DND-41 (cell line): ENCODE results near the gene FAM171A1.
"Not testable (repeated sequence)": the region's sequence is repeated elsewhere in the genome, so short reads cannot be mapped to it uniquely, and the experiment has no call there.

Experiments
- ATAC-seq: fragments of 200-7000 bp; cut with Tn5 transposase; 3 replicates; pipeline ENCODE4 v1.9.1; 2021; ENCODE audit warnings: low read depth; ENCODE audit not compliant: insufficient read depth
- DNase-seq: peaks from one replicate; pipeline ENCODE4 v3.0.0-alpha.2; 2020
- H2AFZ ChIP-seq: 2 replicates; pipeline ENCODE4 v1.6.0; 2012; ENCODE audit warnings: low read depth, low read length
- H3K27ac ChIP-seq: 2 replicates; pipeline ENCODE4 v1.5.1; 2012; ENCODE audit warnings: low read length, inconsistent platforms
- H3K27me3 ChIP-seq: fragments of 200-600 bp; sonication (generic); 2 replicates; pipeline ENCODE4 v1.6.0; 2012; ENCODE audit warnings: low read length, mild to moderate bottlenecking, inconsistent platforms; ENCODE audit not compliant: insufficient read depth, poor library complexity
- H3K36me3 ChIP-seq: 2 replicates; pipeline ENCODE4 v1.5.1; 2012; ENCODE audit warnings: low read length, inconsistent platforms; ENCODE audit not compliant: insufficient read depth
- H3K4me1 ChIP-seq: 2 replicates; pipeline ENCODE4 v1.5.1; 2012; ENCODE audit warnings: mild to moderate bottlenecking, low read length; ENCODE audit not compliant: insufficient read depth
- H3K4me2 ChIP-seq: 2 replicates; pipeline ENCODE4 v1.6.0; 2012; ENCODE audit warnings: mild to moderate bottlenecking, moderate library complexity, low read length, inconsistent platforms; ENCODE audit not compliant: insufficient read depth
- H3K4me3 ChIP-seq, 2 experiments: fragments of 200-600 bp in 1 of 2; shearing (Covaris generic) in 1 of 2; 2 replicates each; pipeline ENCODE4 v1.5.1; 2012 to 2016; ENCODE audit warnings: inconsistent platforms in 2 of 2, low read length in 2 of 2, mild to moderate bottlenecking in 2 of 2, low read depth in 1 of 2, moderate library complexity in 1 of 2
- H3K79me2 ChIP-seq: 2 replicates; pipeline ENCODE4 v1.6.0; 2012; ENCODE audit warnings: low read length, inconsistent platforms; ENCODE audit not compliant: insufficient read depth
- H3K9ac ChIP-seq: 2 replicates; pipeline ENCODE4 v1.6.0; 2012; ENCODE audit warnings: low read depth, mild to moderate bottlenecking, inconsistent platforms, low read length, moderate library complexity
- H3K9me3 ChIP-seq: 2 replicates; pipeline ENCODE4 v1.5.1; 2012; ENCODE audit warnings: low read length, moderate library complexity, mild to moderate bottlenecking, inconsistent platforms; ENCODE audit not compliant: insufficient read depth, severe bottlenecking
- H4K20me1 ChIP-seq: 2 replicates; pipeline ENCODE4 v1.6.0; 2012; ENCODE audit warnings: low read length; ENCODE audit not compliant: insufficient read depth
- EZH2 ChIP-seq: IDR thresholded peaks from 3 replicates; pipeline ENCODE4 v1.6.1; 2012; ENCODE audit warnings: borderline replicate concordance, low read depth, mild to moderate bottlenecking, moderate library complexity, low read length, inconsistent platforms; ENCODE audit not compliant: severe bottlenecking
- TF ChIP-seq, protein P1 (sequence below): IDR thresholded peaks from 2 replicates; pipeline ENCODE4 v1.5.1; 2012; ENCODE audit warnings: borderline replicate concordance, low read length, moderate library complexity, mild to moderate bottlenecking; ENCODE audit not compliant: poor library complexity, severe bottlenecking; ENCODE audit errors: extremely low read depth

FAM171A1 gene

DNA sequence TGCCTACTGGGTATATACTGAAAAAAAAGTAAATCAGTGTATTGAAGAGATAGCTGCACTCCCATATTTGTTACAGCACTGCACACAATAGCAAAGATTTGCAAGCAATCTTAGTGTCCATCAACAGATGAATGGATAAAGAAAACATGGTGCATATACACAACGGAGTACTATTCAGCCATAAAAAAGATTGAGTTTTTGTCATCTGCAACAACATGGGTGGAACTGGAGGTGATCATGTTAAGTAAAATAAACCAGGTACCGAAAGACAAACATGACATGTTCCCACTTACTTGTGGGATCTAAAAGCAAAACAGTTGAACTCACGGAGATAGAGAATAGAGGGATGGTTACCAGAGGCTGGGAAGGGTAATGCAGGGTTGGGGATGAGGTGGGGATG is 34.2 kb upstream of the FAM171A1 start:
- H3K9me3 ChIP-seq: no peaks in the 10 kb centered on the region
- H3K9ac ChIP-seq: no peak overlapping the region
- DNase-seq: no peak
- H3K36me3 ChIP-seq: no peaks in the 10 kb centered on the region
- no peak for ATAC-seq
- H3K27me3 ChIP-seq: no peaks in the 10 kb centered on the region
- no peaks in the 10 kb centered on the region for H3K4me1 ChIP-seq
- no peak overlapping the region for H3K27ac ChIP-seq
- no peaks in the 10 kb centered on the region for H3K79me2 ChIP-seq
- TF ChIP-seq, protein P1, sequence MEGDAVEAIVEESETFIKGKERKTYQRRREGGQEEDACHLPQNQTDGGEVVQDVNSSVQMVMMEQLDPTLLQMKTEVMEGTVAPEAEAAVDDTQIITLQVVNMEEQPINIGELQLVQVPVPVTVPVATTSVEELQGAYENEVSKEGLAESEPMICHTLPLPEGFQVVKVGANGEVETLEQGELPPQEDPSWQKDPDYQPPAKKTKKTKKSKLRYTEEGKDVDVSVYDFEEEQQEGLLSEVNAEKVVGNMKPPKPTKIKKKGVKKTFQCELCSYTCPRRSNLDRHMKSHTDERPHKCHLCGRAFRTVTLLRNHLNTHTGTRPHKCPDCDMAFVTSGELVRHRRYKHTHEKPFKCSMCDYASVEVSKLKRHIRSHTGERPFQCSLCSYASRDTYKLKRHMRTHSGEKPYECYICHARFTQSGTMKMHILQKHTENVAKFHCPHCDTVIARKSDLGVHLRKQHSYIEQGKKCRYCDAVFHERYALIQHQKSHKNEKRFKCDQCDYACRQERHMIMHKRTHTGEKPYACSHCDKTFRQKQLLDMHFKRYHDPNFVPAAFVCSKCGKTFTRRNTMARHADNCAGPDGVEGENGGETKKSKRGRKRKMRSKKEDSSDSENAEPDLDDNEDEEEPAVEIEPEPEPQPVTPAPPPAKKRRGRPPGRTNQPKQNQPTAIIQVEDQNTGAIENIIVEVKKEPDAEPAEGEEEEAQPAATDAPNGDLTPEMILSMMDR: no peak
- no peak for TF ChIP-seq EZH2
- no peaks in the 10 kb centered on the region for H4K20me1 ChIP-seq
- H2AFZ ChIP-seq: no peak overlapping the region
- no peak overlapping the region for H3K4me2 ChIP-seq
- no peak overlapping the region for H3K4me3 ChIP-seq

GRCh38 chr10:15401382-15401781 is 30.3 kb upstream of the FAM171A1 start:
- no peaks in the 10 kb centered on the region for H3K9me3 ChIP-seq
- no peaks in the 10 kb centered on the region for H3K27me3 ChIP-seq
- DNase-seq: no peak
- no peak overlapping the region for H2AFZ ChIP-seq
- H3K4me2 ChIP-seq: no peak overlapping the region
- no peaks in the 10 kb centered on the region for H3K36me3 ChIP-seq
- no peak overlapping the region for H3K27ac ChIP-seq
- no peak for ATAC-seq
- H3K9ac ChIP-seq: no peak overlapping the region
- H3K4me3 ChIP-seq: no peak overlapping the region
- H3K4me1 ChIP-seq: no peaks in the 10 kb centered on the region
- no peaks in the 10 kb centered on the region for H3K79me2 ChIP-seq
- TF ChIP-seq, protein P1: no peak
- no peak for TF ChIP-seq EZH2
- H4K20me1 ChIP-seq: no peaks in the 10 kb centered on the region

- ATAC-seq, H4K20me1 ChIP-seq, H3K4me1 ChIP-seq, H3K4me2 ChIP-seq, H3K79me2 ChIP-seq, H2AFZ ChIP-seq, H3K27me3 ChIP-seq, H3K9ac ChIP-seq, DNase-seq, H3K4me3 ChIP-seq, H3K27ac ChIP-seq, H3K36me3 ChIP-seq, H3K9me3 ChIP-seq: not testable (repeated sequence)
Observed at GRCh38 chr10:15400461-15400860, 29.4 kb upstream of the FAM171A1 start.

DNA sequence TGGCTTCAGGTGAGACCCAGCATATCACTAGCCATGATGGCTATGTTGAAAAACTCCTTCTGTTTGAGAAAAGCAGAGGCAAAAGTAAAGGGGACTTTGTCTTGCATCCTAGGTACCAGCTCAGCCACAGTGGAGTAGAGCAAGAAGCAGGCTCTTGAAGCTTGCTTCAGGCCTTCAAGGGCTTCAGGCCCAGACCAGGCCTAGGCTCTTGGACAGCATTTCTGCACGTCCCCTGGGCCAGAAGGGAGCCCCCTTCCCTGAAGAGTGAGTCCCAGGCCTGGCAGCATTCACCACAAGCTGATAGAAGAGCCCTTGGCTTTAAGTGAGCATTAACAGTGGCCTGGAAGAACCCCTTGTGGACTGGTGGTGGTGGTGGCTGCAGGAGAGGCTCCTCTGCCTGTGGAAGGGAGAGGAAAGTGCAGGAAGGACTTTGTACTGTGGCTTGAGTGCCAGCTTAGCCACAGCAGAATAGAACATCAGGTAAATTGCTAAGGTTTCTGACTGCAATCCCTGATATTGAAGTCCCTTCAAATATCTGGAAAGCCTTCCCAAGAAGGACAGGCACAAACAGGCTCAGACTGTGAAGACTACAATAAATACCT is 28.1 kb upstream of the FAM171A1 start:
- H3K27ac ChIP-seq: no peak overlapping the region
- H3K4me3 ChIP-seq: no peak overlapping the region
- TF ChIP-seq, protein P1: no peak
- no peak for TF ChIP-seq EZH2
- no peak overlapping the region for H3K4me2 ChIP-seq
- H4K20me1 ChIP-seq: no peaks in the 10 kb centered on the region
- H3K4me1 ChIP-seq: no peaks in the 10 kb centered on the region
- H3K36me3 ChIP-seq: no peaks in the 10 kb centered on the region
- H3K9ac ChIP-seq: no peak overlapping the region
- H3K79me2 ChIP-seq: no peaks in the 10 kb centered on the region
- H3K9me3 ChIP-seq: no peaks in the 10 kb centered on the region
- no peaks in the 10 kb centered on the region for H3K27me3 ChIP-seq
- DNase-seq: no peak
- ATAC-seq: no peak
- H2AFZ ChIP-seq: no peak overlapping the region
